Right lobe of liver (tissue), 6 donors: ENCODE results near the gene DDX20. TPM values are rescaled to one million over a fixed set of nuclear protein-coding genes. Genes with fewer than 3 reads are reported as not detected.

Experiments used
- ATAC-seq, 4 donors: fragments of 200-7000 bp; cut with Tn5 transposase; one replicate each; pipeline ENCODE4 v1.9.1; 2020; ENCODE audit warnings: mild to moderate bottlenecking in 4 of 4, moderate library complexity in 4 of 4
- DNase-seq, 3 donors: peaks; one replicate each; pipeline ENCODE4 v3.0.0-alpha.2; 2020
- H3K27ac ChIP-seq, 3 donors: fragments of 200-600 bp; one replicate each; pipeline ENCODE4 v1.8.0; 2022
- H3K27me3 ChIP-seq, 2 donors: fragments of 200-600 bp; one replicate each; pipeline ENCODE4 v1.8.0; 2022
- H3K36me3 ChIP-seq, 4 donors: fragments of 200-600 bp; sonication (generic) in 1 of 4; one replicate each; pipeline versions ENCODE4 v1.5.1 to v1.8.0; 2017 to 2022; ENCODE audit warnings: control low read depth in 1 of 4
- H3K4me1 ChIP-seq, 4 donors: fragments of 200-600 bp; sonication (generic) in 1 of 4; one replicate each; pipeline versions ENCODE4 v1.5.1 to v1.8.0; 2017 to 2022; ENCODE audit warnings: control low read depth in 1 of 4
- H3K4me3 ChIP-seq, 3 donors: fragments of 200-600 bp; one replicate each; pipeline ENCODE4 v1.8.0; 2022
- H3K9me3 ChIP-seq, 4 donors: fragments of 200-600 bp; sonication (generic) in 1 of 4; one replicate each; pipeline versions ENCODE4 v1.5.1 to v1.8.0; 2017 to 2022; ENCODE audit warnings: control low read depth in 1 of 4
- CTCF ChIP-seq, 4 donors: fragments of 200-600 bp in 3 of 4; fragments of 450-650 bp in 1 of 4; IDR thresholded peaks; one replicate each; pipeline versions ENCODE4 v1.5.1 to v1.8.0; 2016 to 2022; ENCODE audit warnings: antibody characterized with exemption in 4 of 4, mild to moderate bottlenecking in 2 of 4
- POLR2A ChIP-seq: fragments of 450-650 bp; IDR thresholded peaks from one replicate; pipeline ENCODE4 v1.6.1; 2017; ENCODE audit warnings: antibody characterized with exemption, mild to moderate bottlenecking
- WGBS: methylation state at CpG from one replicate; pipeline ENCODE4 v1.1.6; 2018; ENCODE audit warnings: low coverage, low lambda C conversion rate; ENCODE audit not compliant: insufficient coverage; ENCODE audit errors: missing lambda C conversion rate; 5-methylcytosine and 5-hydroxymethylcytosine counted together
- intact Hi-C, 2 donors: fragments of 100-400 bp; cut with DNase I; formaldehyde crosslinking; loops; one replicate each; pipeline versions ENCODE4 v1.11.2 to v1.14.1; 2022
- total RNA-seq, 6 experiments: library from RNA; depleted of rRNA in 2 of 6; stranded (reverse); fragments of >200 nt in 2 of 6; fragmentation: NEBNext Ultra II Directional in 3 of 6; extraction: Animal tissue kit (Norgen Biotek cat#: 25700) in 3 of 6; gene quantifications; one replicate each; pipeline versions ENCODE4 v1.1.0 to v1.2.4, GENCODE V29; 2016 to 2023
- donor health status: DM: no; HTN: yes; CAD: no.
- donor health status: DM: no; HTN: no; CAD: no.
- donor health status: DM: no; HTN: no; CAD: no.
- donor health status: DM: no; HTN: yes; CAD: no.
- donor health status: DM: no; HTN: yes; CAD: no.

DDX20 gene
- total RNA-seq, 6 experiments from 2014 or later: 3.9 to 11.6 (median 5.1) TPM

- intact Hi-C loops: no loop called here
- Histone ChIP-seq H3K9me3 (no peaks in the 10 kb centered on the region), H3K27ac (no peak overlapping the region), H3K4me1 (peaks cover 0 to 11% (median 3%) of the 10 kb centered on the region in 4 donors), H3K27me3 (no peaks in the 10 kb centered on the region), H3K36me3 (no peaks in the 10 kb centered on the region), H3K4me3 (no peak overlapping the region)
- ATAC-seq (no peak), DNase-seq (no peak)
- TF ChIP-seq CTCF (IDR thresholded peaks at IDR 0.05) (no peak), POLR2A (no peak)
- 39% methylated on average over 2 of the region's 2 CpGs for WGBS
Measured at GRCh38 chr1:111751906-111752575, 3.7 kb upstream of the DDX20 start.

GRCh38 chr1:111754984-111755330, 744 bp upstream of the DDX20 start:
- Histone ChIP-seq H3K27ac (peak overlapping the region; percentile 82 to 84 (median 83)), H3K9me3 (no peaks in the 10 kb centered on the region), H3K4me1 (peaks cover 0 to 12% (median 3%) of the 10 kb centered on the region in 4 donors), H3K4me3 (peak overlapping the region; percentile 68 to 81 (median 72)), H3K27me3 (no peaks in the 10 kb centered on the region), H3K36me3 (peaks cover 0 to 3% (median 0%) of the 10 kb centered on the region in 4 donors)
- intact Hi-C loops: no loop called here
- DNase-seq (peak in 1 of 3 donors; percentile 52), ATAC-seq (peak; percentile 24 to 35 (median 28))
- no peak for TF ChIP-seq POLR2A
- no peak for TF ChIP-seq CTCF (IDR thresholded peaks at IDR 0.05)
- WGBS: 3% methylated on average over 7 of the region's 12 CpGs

- ATAC-seq (peak in 2 of 4 donors; percentile 21 to 22), DNase-seq (no peak)
- Histone ChIP-seq H3K9me3 (no peaks in the 10 kb centered on the region), H3K36me3 (peaks cover 0 to 6% (median 1%) of the 10 kb centered on the region in 4 donors), H3K4me3 (peak overlapping the region; percentile 68 to 81 (median 72)), H3K4me1 (peaks cover 0 to 21% (median 6%) of the 10 kb centered on the region in 4 donors), H3K27me3 (no peaks in the 10 kb centered on the region), H3K27ac (peak overlapping the region; percentile 82 to 84 (median 83))
- TF ChIP-seq CTCF (IDR thresholded peaks at IDR 0.05): no peak
- no peak for TF ChIP-seq POLR2A
- WGBS: under 1% methylated on average over 10 of the region's 35 CpGs
- intact Hi-C loops: no loop called here
Measured at GRCh38 chr1:111756124-111756513, 418 bp downstream of the DDX20 start.

- 74% methylated on average over 2 of the region's 2 CpGs for WGBS
- H3K27me3 ChIP-seq: no peaks in the 10 kb centered on the region
- no peak for DNase-seq
- intact Hi-C loops: no loop called here
- no peak for TF ChIP-seq CTCF (IDR thresholded peaks at IDR 0.05)
- TF ChIP-seq POLR2A: no peak
- ATAC-seq: no peak
- peaks cover 0 to 26% (median 10%) of the 10 kb centered on the region in 4 donors for H3K4me1 ChIP-seq
- H3K9me3 ChIP-seq: no peaks in the 10 kb centered on the region
- peaks cover 0 to 26% (median 13%) of the 10 kb centered on the region in 4 donors for H3K36me3 ChIP-seq
- no peak overlapping the region for H3K4me3 ChIP-seq
- H3K27ac ChIP-seq: no peak overlapping the region
Measured at GRCh38 chr1:111758373-111758772, 2.7 kb downstream of the DDX20 start.
